ENCODE data around the gene HEXB. TPM values are rescaled to one million over a fixed set of nuclear protein-coding genes. Genes with fewer than 3 reads are reported as not detected.

The HEXB gene
- total and polyA plus RNA-seq, 2 of the 4 experiments (the other 2 are of a cell fraction): 76.7 to 126 TPM

DNA sequence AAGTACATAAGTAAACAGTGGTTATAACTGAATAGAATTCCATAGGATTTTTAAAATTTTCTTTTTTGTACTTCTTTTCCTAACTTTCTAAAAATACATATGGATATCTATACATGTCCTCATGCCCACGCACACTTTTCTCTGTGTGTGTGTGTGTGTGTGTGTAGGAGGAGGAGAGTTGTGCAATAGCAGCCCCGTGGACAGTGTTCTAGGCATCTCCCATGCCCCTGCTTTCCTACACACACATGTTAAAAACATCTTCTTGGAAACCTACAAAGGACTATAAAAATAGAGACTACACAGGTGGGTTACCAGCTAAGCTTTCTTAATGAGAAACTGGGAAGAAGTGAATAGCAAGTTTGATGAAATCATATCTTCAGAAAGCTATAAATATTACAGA lies 19.8 kb upstream of the HEXB start:
- no peak overlapping the region for H2BK20ac ChIP-seq (ENCODE audit: low read depth, low read length)
- H2BK15ac ChIP-seq (ENCODE audit: low read depth, low read length): no peak overlapping the region
- WGBS, 2 experiments (ENCODE audit: extremely low coverage in 2 of 2, insufficient read length in 1 of 2): no CpG with 5 or more reads among the region's 2 CpGs
- no peak overlapping the region for H3K9ac ChIP-seq (ENCODE audit: low read depth, low read length)
- no peak for TF ChIP-seq MXI1 (IDR thresholded peaks at IDR 0.05; ENCODE audit: borderline replicate concordance, low read depth, low read length)
- TF ChIP-seq SMC3 (IDR thresholded peaks at IDR 0.05; ENCODE audit: low read depth, low read length): no peak
- no peak for TF ChIP-seq RFX5 (IDR thresholded peaks at IDR 0.05; ENCODE audit: low read depth, low read length)
- TF ChIP-seq RAD21 (IDR thresholded peaks at IDR 0.05; ENCODE audit: low read length): no peak
- TF ChIP-seq, protein P1, sequence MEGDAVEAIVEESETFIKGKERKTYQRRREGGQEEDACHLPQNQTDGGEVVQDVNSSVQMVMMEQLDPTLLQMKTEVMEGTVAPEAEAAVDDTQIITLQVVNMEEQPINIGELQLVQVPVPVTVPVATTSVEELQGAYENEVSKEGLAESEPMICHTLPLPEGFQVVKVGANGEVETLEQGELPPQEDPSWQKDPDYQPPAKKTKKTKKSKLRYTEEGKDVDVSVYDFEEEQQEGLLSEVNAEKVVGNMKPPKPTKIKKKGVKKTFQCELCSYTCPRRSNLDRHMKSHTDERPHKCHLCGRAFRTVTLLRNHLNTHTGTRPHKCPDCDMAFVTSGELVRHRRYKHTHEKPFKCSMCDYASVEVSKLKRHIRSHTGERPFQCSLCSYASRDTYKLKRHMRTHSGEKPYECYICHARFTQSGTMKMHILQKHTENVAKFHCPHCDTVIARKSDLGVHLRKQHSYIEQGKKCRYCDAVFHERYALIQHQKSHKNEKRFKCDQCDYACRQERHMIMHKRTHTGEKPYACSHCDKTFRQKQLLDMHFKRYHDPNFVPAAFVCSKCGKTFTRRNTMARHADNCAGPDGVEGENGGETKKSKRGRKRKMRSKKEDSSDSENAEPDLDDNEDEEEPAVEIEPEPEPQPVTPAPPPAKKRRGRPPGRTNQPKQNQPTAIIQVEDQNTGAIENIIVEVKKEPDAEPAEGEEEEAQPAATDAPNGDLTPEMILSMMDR (conservative IDR thresholded peaks at IDR 0.05; ENCODE audit: low read depth, low read length): no peak
- peak; percentile 91 for TF ChIP-seq CEBPB (IDR thresholded peaks at IDR 0.05; ENCODE audit: low read depth, low read length)
- TF ChIP-seq NFE2L2 (IDR thresholded peaks at IDR 0.05; ENCODE audit: low read depth, low read length): no peak
- TF ChIP-seq, protein P2, sequence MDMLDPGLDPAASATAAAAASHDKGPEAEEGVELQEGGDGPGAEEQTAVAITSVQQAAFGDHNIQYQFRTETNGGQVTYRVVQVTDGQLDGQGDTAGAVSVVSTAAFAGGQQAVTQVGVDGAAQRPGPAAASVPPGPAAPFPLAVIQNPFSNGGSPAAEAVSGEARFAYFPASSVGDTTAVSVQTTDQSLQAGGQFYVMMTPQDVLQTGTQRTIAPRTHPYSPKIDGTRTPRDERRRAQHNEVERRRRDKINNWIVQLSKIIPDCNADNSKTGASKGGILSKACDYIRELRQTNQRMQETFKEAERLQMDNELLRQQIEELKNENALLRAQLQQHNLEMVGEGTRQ (IDR thresholded peaks at IDR 0.05; ENCODE audit: low read depth, low read length): no peak
- H3K14ac ChIP-seq (replicated peaks; ENCODE audit: low read depth, low read length): no peak overlapping the region
- H3K4me3 ChIP-seq (ENCODE audit: insufficient read depth, low read depth, low read length): no peak overlapping the region
- in situ Hi-C loops (cut with MboI; ENCODE audit: low sequenced_read_pairs) (loop anchor here (25.0 kb wide), 1 partner anchor 597 kb away; no protein-coding TSS in a partner anchor), intact Hi-C loops (cut with micrococcal nuclease) (no loop called here), dilution Hi-C loops (cut with HindIII; ENCODE audit: low sequenced_read_pairs, unreplicated experiment) (no loop called here)
- H2AFZ ChIP-seq (replicated peaks; ENCODE audit: low read length, poor library complexity): no peak overlapping the region
- no TSS peak for BruUV-seq (replicated peaks)
- no peak overlapping the region for H2AK5ac ChIP-seq (ENCODE audit: low read depth, low read length)
- H3K4me2 ChIP-seq (ENCODE audit: low read depth, low read length): no peak overlapping the region
- H3K9me3 ChIP-seq (ENCODE audit: control insufficient read depth, insufficient read depth, low read length): no peaks in the 10 kb centered on the region
- no peak overlapping the region for H2BK120ac ChIP-seq (ENCODE audit: low read depth, low read length)
- DNase-seq (no peak), ATAC-seq (ENCODE audit: low read depth) (no peak)
- no peak overlapping the region for H3K56ac ChIP-seq (ENCODE audit: extremely low read depth, insufficient read depth, low read length)
- ChIA-PET POLR2A (ENCODE audit: unreplicated experiment) (no interaction called here), CTCF (interaction anchor here (0.5 to 1.0 kb wide), 2 partner anchors 11 to 283 kb away, joined by 3 read pairs; no protein-coding TSS in a partner anchor)
- H4K20me1 ChIP-seq (ENCODE audit: insufficient read depth, low read length): no peaks in the 10 kb centered on the region
- H3K36me3 ChIP-seq (ENCODE audit: control insufficient read depth, insufficient read depth, low read length): no peaks in the 10 kb centered on the region
- no peak overlapping the region for H4K91ac ChIP-seq (ENCODE audit: insufficient read depth, low read depth, low read length)
- no peaks in the 10 kb centered on the region for H3K79me1 ChIP-seq (ENCODE audit: low read depth in 1 of 2, low read length in 2 of 2)
- no peak overlapping the region for H2AK9ac ChIP-seq (replicated peaks; ENCODE audit: low read depth, low read length, poor library complexity)
- H3K27ac ChIP-seq (ENCODE audit: insufficient read depth, low read length): no peak overlapping the region
- peaks cover 3% of the 10 kb centered on the region; the same call in 1 of the 2 replicates for H3K27me3 ChIP-seq (ENCODE audit: control insufficient read depth, insufficient read depth, low read length)
- H2BK5ac ChIP-seq (ENCODE audit: low read depth, low read length, poor library complexity, severe bottlenecking): no peak overlapping the region
- H3K18ac ChIP-seq (ENCODE audit: low read depth, low read length): no peak overlapping the region
- H3K4ac ChIP-seq (ENCODE audit: low read depth, low read length): no peak overlapping the region
- no peak overlapping the region for H3K23ac ChIP-seq (ENCODE audit: low read depth, low read length)
- no peak overlapping the region for H4K5ac ChIP-seq (ENCODE audit: low read depth, low read length)
- no peak overlapping the region for H4K8ac ChIP-seq (ENCODE audit: low read depth in 2 of 2, low read length in 2 of 2)
- H3K4me1 ChIP-seq (ENCODE audit: control insufficient read depth, insufficient read depth, low read length): no peaks in the 10 kb centered on the region; the same call in 1 of the 2 replicates
- no peaks in the 10 kb centered on the region for H3K9me1 ChIP-seq (ENCODE audit: insufficient read depth, low read length)

All from IMR-90 (cell line).